MM.1S (cell line): Measurements from ENCODE around the gene EMX2.

Experiments used
- DNase-seq: peaks from one replicate; pipeline ENCODE4 v3.0.0-alpha.2; 2015
- H2AFZ ChIP-seq: fragments of 300-600 bp; sonication (generic); 2 replicates; pipeline ENCODE4 v1.6.0; 2016; ENCODE audit warnings: antibody characterized with exemption, low read length
- H3F3A ChIP-seq: fragments of 300-600 bp; sonication (generic); 2 replicates; pipeline ENCODE4 v1.6.1; 2016; ENCODE audit warnings: mild to moderate bottlenecking, antibody characterized with exemption, low read length, moderate library complexity, mixed read lengths; ENCODE audit not compliant: insufficient read depth
- H3K27ac ChIP-seq: fragments of 300-600 bp; sonication (generic); 2 replicates; pipeline ENCODE4 v1.5.1; 2016; ENCODE audit warnings: mild to moderate bottlenecking, low read length
- H3K27me3 ChIP-seq: fragments of 300-600 bp; sonication (generic); replicated peaks from 2 replicates; pipeline ENCODE4 v1.6.0; 2016; ENCODE audit warnings: low read length; ENCODE audit not compliant: insufficient read depth
- H3K36me3 ChIP-seq: fragments of 300-600 bp; sonication (generic); replicated peaks from 2 replicates; pipeline ENCODE4 v1.6.1; 2016; ENCODE audit warnings: mild to moderate bottlenecking, low read length, mixed read lengths; ENCODE audit not compliant: insufficient read depth
- H3K4me1 ChIP-seq: fragments of 300-600 bp; sonication (generic); 2 replicates; pipeline ENCODE4 v1.6.1; 2016; ENCODE audit warnings: low read length, mixed read lengths
- H3K4me2 ChIP-seq: fragments of 300-600 bp; sonication (generic); 2 replicates; pipeline ENCODE4 v1.6.0; 2016; ENCODE audit warnings: low read depth, low read length
- H3K4me3 ChIP-seq: fragments of 300-600 bp; sonication (generic); 2 replicates; pipeline ENCODE4 v1.5.1; 2016; ENCODE audit warnings: low read length, mixed read lengths
- H3K79me2 ChIP-seq: fragments of 300-600 bp; sonication (generic); 2 replicates; pipeline ENCODE4 v1.6.1; 2016; ENCODE audit warnings: mixed run types, low read length, mixed read lengths
- H3K9ac ChIP-seq: fragments of 300-600 bp; sonication (generic); 2 replicates; pipeline ENCODE4 v1.6.1; 2016; ENCODE audit warnings: low read length, mixed read lengths
- H3K9me2 ChIP-seq: fragments of 300-600 bp; sonication (generic); replicated peaks from 2 replicates; pipeline ENCODE4 v1.6.1; 2016; ENCODE audit warnings: mild to moderate bottlenecking, low read length, mixed read lengths; ENCODE audit not compliant: insufficient read depth
- H3K9me3 ChIP-seq: fragments of 300-600 bp; sonication (generic); replicated peaks from 2 replicates; pipeline ENCODE4 v1.6.1; 2016; ENCODE audit warnings: mild to moderate bottlenecking, low read length, mixed read lengths; ENCODE audit not compliant: insufficient read depth
- H4K20me1 ChIP-seq: fragments of 300-600 bp; sonication (generic); 2 replicates; pipeline ENCODE4 v1.6.1; 2016; ENCODE audit warnings: mild to moderate bottlenecking, low read length, moderate library complexity, mixed read lengths; ENCODE audit not compliant: insufficient read depth
- EZH2 ChIP-seq: fragments of 300-600 bp; sonication (generic); optimal IDR thresholded peaks from 2 replicates; pipeline ENCODE3; 2017; ENCODE audit warnings: low read depth, mild to moderate bottlenecking, antibody characterized with exemption, low read length, mixed read lengths
- EZH2phosphoT487 ChIP-seq: fragments of 300-600 bp; sonication (generic); IDR thresholded peaks from 2 replicates; pipeline ENCODE4 v1.6.1; 2018; ENCODE audit warnings: antibody characterized with exemption, low read length
- TF ChIP-seq, protein P1 (sequence below): fragments of 300-600 bp; sonication (generic); IDR thresholded peaks from 2 replicates; pipeline ENCODE4 v1.5.1; 2016; ENCODE audit warnings: antibody characterized with exemption, low read length, mixed read lengths

The EMX2 gene

DNA sequence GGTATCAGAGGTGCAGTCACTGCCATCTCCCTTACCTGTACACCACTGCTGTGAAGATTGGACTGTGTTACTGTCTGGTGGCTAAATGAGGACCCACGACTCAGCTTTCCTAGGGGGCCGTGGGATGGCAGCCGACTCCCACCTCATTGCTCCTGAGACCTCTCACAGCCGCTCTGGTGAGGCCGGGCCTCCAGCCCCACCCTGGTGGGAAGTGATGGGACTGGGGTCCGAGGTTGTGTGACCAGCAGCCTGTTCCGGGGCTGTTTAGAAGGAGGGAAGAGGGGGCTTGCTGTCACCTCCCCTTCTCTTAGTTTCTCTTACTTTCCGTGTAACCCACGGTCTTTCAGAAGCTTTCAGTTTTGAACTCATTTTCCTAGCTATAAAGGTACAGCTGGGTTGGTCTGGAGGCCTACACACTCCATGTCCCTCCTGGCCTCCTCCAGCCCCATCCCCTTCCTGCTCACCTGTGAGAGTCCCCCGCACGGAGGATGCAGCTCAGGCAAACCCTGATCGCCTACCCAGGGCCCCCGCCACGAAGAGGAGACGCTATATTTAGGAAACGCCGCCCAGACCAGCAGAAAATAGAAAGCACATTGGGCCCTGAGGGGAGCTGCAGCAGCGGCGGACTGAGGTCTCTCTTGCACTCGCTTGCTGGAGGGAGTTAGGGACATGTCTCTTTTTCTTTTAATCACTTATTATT is 4.6 kb downstream of the EMX2 start:
- Histone ChIP-seq H3K9ac (no peak overlapping the region), H3K9me3 (no peaks in the 10 kb centered on the region), H3K4me3 (no peak overlapping the region), H3K27ac (no peak overlapping the region), H3K79me2 (no peaks in the 10 kb centered on the region), H4K20me1 (no peaks in the 10 kb centered on the region), H2AFZ (no peak overlapping the region), H3F3A (no peaks in the 10 kb centered on the region), H3K4me2 (no peak overlapping the region), H3K36me3 (no peaks in the 10 kb centered on the region), H3K4me1 (no peaks in the 10 kb centered on the region), H3K27me3 (peaks cover 10% of the 10 kb centered on the region), H3K9me2 (no peaks in the 10 kb centered on the region)
- no peak for DNase-seq
- TF ChIP-seq EZH2phosphoT487 = no peak
- TF ChIP-seq, protein P1, sequence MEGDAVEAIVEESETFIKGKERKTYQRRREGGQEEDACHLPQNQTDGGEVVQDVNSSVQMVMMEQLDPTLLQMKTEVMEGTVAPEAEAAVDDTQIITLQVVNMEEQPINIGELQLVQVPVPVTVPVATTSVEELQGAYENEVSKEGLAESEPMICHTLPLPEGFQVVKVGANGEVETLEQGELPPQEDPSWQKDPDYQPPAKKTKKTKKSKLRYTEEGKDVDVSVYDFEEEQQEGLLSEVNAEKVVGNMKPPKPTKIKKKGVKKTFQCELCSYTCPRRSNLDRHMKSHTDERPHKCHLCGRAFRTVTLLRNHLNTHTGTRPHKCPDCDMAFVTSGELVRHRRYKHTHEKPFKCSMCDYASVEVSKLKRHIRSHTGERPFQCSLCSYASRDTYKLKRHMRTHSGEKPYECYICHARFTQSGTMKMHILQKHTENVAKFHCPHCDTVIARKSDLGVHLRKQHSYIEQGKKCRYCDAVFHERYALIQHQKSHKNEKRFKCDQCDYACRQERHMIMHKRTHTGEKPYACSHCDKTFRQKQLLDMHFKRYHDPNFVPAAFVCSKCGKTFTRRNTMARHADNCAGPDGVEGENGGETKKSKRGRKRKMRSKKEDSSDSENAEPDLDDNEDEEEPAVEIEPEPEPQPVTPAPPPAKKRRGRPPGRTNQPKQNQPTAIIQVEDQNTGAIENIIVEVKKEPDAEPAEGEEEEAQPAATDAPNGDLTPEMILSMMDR = no peak
- TF ChIP-seq EZH2 = no peak

DNA sequence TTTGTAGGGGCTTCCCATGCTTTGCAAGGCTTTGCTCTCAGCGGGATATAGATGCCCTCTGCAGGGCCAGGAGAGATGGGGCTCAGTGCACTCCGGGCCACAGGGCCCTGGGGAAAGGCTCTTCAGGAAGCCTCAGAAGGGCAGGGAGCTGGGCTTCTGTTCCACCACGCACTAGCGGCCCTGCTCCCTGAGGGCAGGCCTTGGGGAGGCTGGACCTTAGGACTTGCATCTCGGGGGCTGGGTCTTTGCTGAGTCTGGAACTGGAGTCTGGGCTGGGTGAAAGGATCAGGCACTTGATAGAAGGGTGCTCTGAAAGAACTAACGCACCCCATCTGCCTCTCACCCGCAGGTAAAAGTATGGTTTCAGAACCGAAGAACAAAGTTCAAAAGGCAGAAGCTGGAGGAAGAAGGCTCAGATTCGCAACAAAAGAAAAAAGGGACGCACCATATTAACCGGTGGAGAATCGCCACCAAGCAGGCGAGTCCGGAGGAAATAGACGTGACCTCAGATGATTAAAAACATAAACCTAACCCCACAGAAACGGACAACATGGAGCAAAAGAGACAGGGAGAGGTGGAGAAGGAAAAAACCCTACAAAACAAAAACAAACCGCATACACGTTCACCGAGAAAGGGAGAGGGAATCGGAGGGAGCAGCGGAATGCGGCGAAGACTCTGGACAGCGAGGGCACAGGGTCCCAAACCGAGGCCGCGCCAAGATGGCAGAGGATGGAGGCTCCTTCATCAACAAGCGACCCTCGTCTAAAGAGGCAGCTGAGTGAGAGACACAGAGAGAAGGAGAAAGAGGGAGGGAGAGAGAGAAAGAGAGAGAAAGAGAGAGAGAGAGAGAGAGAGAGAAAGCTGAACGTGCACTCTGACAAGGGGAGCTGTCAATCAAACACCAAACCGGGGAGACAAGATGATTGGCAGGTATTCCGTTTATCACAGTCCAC is 5.4 kb downstream of the EMX2 start:
- Histone ChIP-seq H3K9me2 (no peaks in the 10 kb centered on the region), H3K79me2 (no peaks in the 10 kb centered on the region), H3K27ac (no peak overlapping the region), H3K4me3 (no peak overlapping the region), H3F3A (no peaks in the 10 kb centered on the region), H4K20me1 (no peaks in the 10 kb centered on the region), H3K9ac (no peak overlapping the region), H3K27me3 (peaks cover 10% of the 10 kb centered on the region), H2AFZ (no peak overlapping the region), H3K4me1 (no peaks in the 10 kb centered on the region), H3K36me3 (no peaks in the 10 kb centered on the region), H3K9me3 (no peaks in the 10 kb centered on the region), H3K4me2 (no peak overlapping the region)
- no peak for DNase-seq
- TF ChIP-seq, protein P1 = no peak
- no peak for TF ChIP-seq EZH2
- no peak for TF ChIP-seq EZH2phosphoT487

DNA sequence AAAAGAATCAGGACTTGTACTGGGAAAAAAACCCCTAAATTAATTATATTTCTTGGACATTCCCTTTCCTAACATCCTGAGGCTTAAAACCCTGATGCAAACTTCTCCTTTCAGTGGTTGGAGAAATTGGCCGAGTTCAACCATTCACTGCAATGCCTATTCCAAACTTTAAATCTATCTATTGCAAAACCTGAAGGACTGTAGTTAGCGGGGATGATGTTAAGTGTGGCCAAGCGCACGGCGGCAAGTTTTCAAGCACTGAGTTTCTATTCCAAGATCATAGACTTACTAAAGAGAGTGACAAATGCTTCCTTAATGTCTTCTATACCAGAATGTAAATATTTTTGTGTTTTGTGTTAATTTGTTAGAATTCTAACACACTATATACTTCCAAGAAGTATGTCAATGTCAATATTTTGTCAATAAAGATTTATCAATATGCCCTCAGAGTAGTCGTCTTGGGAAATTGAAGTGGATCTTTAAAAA is 6.6 kb downstream of the EMX2 start:
- TF ChIP-seq, protein P1 = no peak
- TF ChIP-seq EZH2 (no peak), EZH2phosphoT487 (no peak)
- Histone ChIP-seq H3K9ac (no peak overlapping the region), H3K4me1 (no peaks in the 10 kb centered on the region), H3K4me3 (no peak overlapping the region), H2AFZ (no peak overlapping the region), H3K27me3 (peaks cover 10% of the 10 kb centered on the region), H3K4me2 (no peak overlapping the region), H4K20me1 (no peaks in the 10 kb centered on the region), H3K79me2 (no peaks in the 10 kb centered on the region), H3K9me3 (no peaks in the 10 kb centered on the region), H3F3A (no peaks in the 10 kb centered on the region), H3K27ac (no peak overlapping the region), H3K9me2 (no peaks in the 10 kb centered on the region), H3K36me3 (no peaks in the 10 kb centered on the region)
- no peak for DNase-seq
